ENCODE data around the gene DNAJC5G. TPM values are rescaled to one million over a fixed set of nuclear protein-coding genes. Genes with fewer than 3 reads are reported as not detected.
A peak's percentile ranks its signal among the peaks of the same experiment; 100 is the strongest.

Gene DNAJC5G
- total and polyA plus RNA-seq, 2 of the 13 experiments (the other 11 are each of a cell fraction or from before 2014, with no cell fraction given), result 0.05 TPM; not detected in 1

GRCh38 chr2:27322766-27323595 is 47.7 kb downstream of the DNAJC5G start, which contains the start of gene MPV17 (continued):
- TF ChIP-seq ZNF784 (CRISPR knock-in tag; IDR thresholded peaks at IDR 0.05; ENCODE audit: borderline replicate concordance) (peak; percentile 50; the same call in 1 of the 2 replicates), ZMYM4 (CRISPR knock-in tag; IDR thresholded peaks at IDR 0.05) (peak; percentile 91), BRCA1 (CRISPR knock-in tag; IDR thresholded peaks at IDR 0.05) (peak; percentile 49; the same call in 1 of the 2 replicates), ZNF296 (CRISPR knock-in tag; conservative IDR thresholded peaks at IDR 0.05) (no peak), ZNF83 (CRISPR knock-in tag; IDR thresholded peaks at IDR 0.05; ENCODE audit: borderline replicate concordance) (0 out of 2 replicates have a peak, but pooled peaks have one; percentile 31), ZSCAN12 (CRISPR knock-in tag; IDR thresholded peaks at IDR 0.05) (no peak), ETV6 (CRISPR knock-in tag; conservative IDR thresholded peaks at IDR 0.05) (no peak; the same call in 1 of the 2 replicates), MAX (IDR thresholded peaks at IDR 0.05) (peak; percentile 97), CREBL2 (CRISPR knock-in tag; IDR thresholded peaks at IDR 0.05; ENCODE audit: borderline replicate concordance) (no peak), ZFP1 (CRISPR knock-in tag; IDR thresholded peaks at IDR 0.05) (no peak; the same call in none of the 2 replicates), EHMT2 (IDR thresholded peaks at IDR 0.05; ENCODE audit: borderline replicate concordance, low read depth, low read length) (no peak), ZNF432 (CRISPR knock-in tag; IDR thresholded peaks at IDR 0.05; ENCODE audit: borderline replicate concordance) (no peak), REL (CRISPR knock-in tag; conservative IDR thresholded peaks at IDR 0.05) (no peak), IRF1 (CRISPR knock-in tag; IDR thresholded peaks at IDR 0.05; ENCODE audit: low read depth) (0 out of 2 replicates have a peak, but pooled peaks have one; percentile 70), TEF (CRISPR knock-in tag; IDR thresholded peaks at IDR 0.05) (no peak; the same call in 1 of the 2 replicates), ZNF597 (CRISPR knock-in tag; IDR thresholded peaks at IDR 0.05) (no peak), ZHX2 (IDR thresholded peaks at IDR 0.05; ENCODE audit: low read depth) (no peak; the same call in none of the 2 replicates), ZHX2 (CRISPR knock-in tag; IDR thresholded peaks at IDR 0.05; ENCODE audit: borderline replicate concordance) (0 out of 2 replicates have a peak, but pooled peaks have one; percentile 73), NBN (conservative IDR thresholded peaks at IDR 0.05) (no peak)
